CD4-positive, alpha-beta T cell (primary cell): ENCODE data around the gene ALPK1. TPM values are rescaled to one million over a fixed set of nuclear protein-coding genes. Genes with fewer than 3 reads are reported as not detected.

Experiments used
- ATAC-seq: fragments of 200-7000 bp; cut with Tn5 transposase; one replicate; pipeline ENCODE4 v1.10.0; 2022; ENCODE audit warnings: mild to moderate bottlenecking; ENCODE audit not compliant: poor library complexity
- CTCF ChIA-PET: fragments of 350-600 bp; sonication (Branson Sonifier 250); formaldehyde crosslinking; loops from one replicate; lab custom pipeline; 2021; ENCODE audit warnings: antibody characterized with exemption, inconsistent platforms; lab: Charles Lee
- POLR2A ChIA-PET: fragments of 350-600 bp; sonication (Branson Sonifier 250); formaldehyde crosslinking; loops from one replicate; lab custom pipeline; 2021; ENCODE audit warnings: antibody characterized with exemption, inconsistent platforms; lab: Charles Lee
- DNase-seq, 14 experiments: peaks; one replicate each; pipeline ENCODE4 v3.0.0-alpha.2; 2013 to 2020; ENCODE audit warnings: mixed read lengths in 2 of 14
- H3K27ac ChIP-seq, 2 donors: one replicate each; pipeline versions ENCODE4 v1.5.1 to v1.7.0; 2013; ENCODE audit warnings: low read length in 2 of 2, low read depth in 1 of 2, mild to moderate bottlenecking in 1 of 2
- H3K27me3 ChIP-seq, 2 experiments: 1 replicate in 1 of 2; 2 replicates in 1 of 2; pipeline versions ENCODE4 v1.6.1 to v1.7.0; 2013; ENCODE audit warnings: low read length in 2 of 2, control low read depth in 1 of 2, mild to moderate bottlenecking in 1 of 2, moderate library complexity in 1 of 2; ENCODE audit not compliant: insufficient read depth in 2 of 2, control insufficient read depth in 1 of 2
- H3K36me3 ChIP-seq: one replicate; pipeline ENCODE4 v1.6.1; 2013; ENCODE audit warnings: low read length, control low read depth; ENCODE audit not compliant: insufficient read depth
- H3K4me1 ChIP-seq: one replicate; pipeline ENCODE4 v1.6.1; 2013; ENCODE audit warnings: low read length, control low read depth; ENCODE audit not compliant: insufficient read depth
- H3K4me3 ChIP-seq: one replicate; pipeline ENCODE4 v1.5.1; 2013; ENCODE audit warnings: mild to moderate bottlenecking, low read length, moderate library complexity
- H3K9me3 ChIP-seq, 2 experiments: 1 replicate in 1 of 2; 2 replicates in 1 of 2; pipeline versions ENCODE4 v1.6.1 to v1.7.0; 2013; ENCODE audit warnings: low read length in 2 of 2, mild to moderate bottlenecking in 2 of 2, control low read depth in 1 of 2, moderate library complexity in 1 of 2; ENCODE audit not compliant: control insufficient read depth in 1 of 2, insufficient read depth in 1 of 2
- H3K27ac Mint-ChIP-seq: one replicate; pipeline ENCODE4 v1.8.0; 2020; ENCODE audit warnings: mixed read lengths
- H3K27me3 Mint-ChIP-seq: one replicate; pipeline ENCODE4 v1.8.0; 2021; ENCODE audit warnings: mixed read lengths
- H3K36me3 Mint-ChIP-seq: one replicate; pipeline ENCODE4 v1.8.0; 2021; ENCODE audit warnings: low read depth, mixed read lengths
- H3K4me1 Mint-ChIP-seq: one replicate; pipeline ENCODE4 v1.8.0; 2021; ENCODE audit warnings: low read depth, mixed read lengths
- H3K4me3 Mint-ChIP-seq: one replicate; pipeline ENCODE4 v1.8.0; 2020; ENCODE audit warnings: mild to moderate bottlenecking, mixed read lengths
- H3K9me3 Mint-ChIP-seq: one replicate; pipeline ENCODE4 v1.8.0; 2020; ENCODE audit warnings: mixed read lengths
- CTCF ChIP-seq: fragments of 200-600 bp; IDR thresholded peaks from one replicate; pipeline ENCODE4 v1.8.0; 2022; ENCODE audit warnings: antibody characterized with exemption, mild to moderate bottlenecking
- intact Hi-C, 2 experiments: fragments of 100-400 bp; cut with DNase I in 1 of 2; cut with micrococcal nuclease in 1 of 2; formaldehyde crosslinking; loops; one replicate each; pipeline versions ENCODE4 v1.15.1 to v1.9.0; 2023 to 2025; cut with DNase I, micrococcal nuclease
- total RNA-seq, 174 experiments: library from RNA in 2 of 174; stranded (reverse) in 2 of 174; gene quantifications; one replicate each; pipeline ENCODE4 v1.2.3 and lab custom pipeline; 2021 to 2026

Gene ALPK1
- total RNA-seq, 2 experiments from 2014 or later = 8.2 to 9.5 TPM

GRCh38 chr4:112378858-112379257 lies 81.7 kb downstream of the ALPK1 start:
- H3K27me3 Mint-ChIP-seq = no peaks in the 10 kb centered on the region
- H3K27ac Mint-ChIP-seq = no peak overlapping the region
- Histone ChIP-seq H3K4me3 (no peak overlapping the region), H3K27ac (no peak overlapping the region), H3K9me3 (no peaks in the 10 kb centered on the region), H3K36me3 (peaks cover 26% of the 10 kb centered on the region), H3K4me1 (no peaks in the 10 kb centered on the region), H3K27me3 (no peaks in the 10 kb centered on the region)
- no peak overlapping the region for H3K4me3 Mint-ChIP-seq
- ChIA-PET CTCF (no interaction called here), POLR2A (no interaction called here)
- DNase-seq (no peak), ATAC-seq (no peak)
- no peaks in the 10 kb centered on the region for H3K4me1 Mint-ChIP-seq
- peaks cover 51% of the 10 kb centered on the region for H3K36me3 Mint-ChIP-seq
- no peaks in the 10 kb centered on the region for H3K9me3 Mint-ChIP-seq
- intact Hi-C loops = no loop called here
- no peak for TF ChIP-seq CTCF

- DNase-seq (no peak), ATAC-seq (no peak)
- Mint-ChIP-seq H3K4me1 (no peaks in the 10 kb centered on the region), H3K4me3 (no peak overlapping the region), H3K9me3 (no peaks in the 10 kb centered on the region), H3K36me3 (peaks cover 54% of the 10 kb centered on the region), H3K27me3 (no peaks in the 10 kb centered on the region), H3K27ac (no peak overlapping the region)
- no peaks in the 10 kb centered on the region for H3K27me3 ChIP-seq
- no peaks in the 10 kb centered on the region for H3K4me1 ChIP-seq
- intact Hi-C loops = no loop called here
- no peaks in the 10 kb centered on the region for H3K9me3 ChIP-seq
- no peak for TF ChIP-seq CTCF
- H3K27ac ChIP-seq = no peak overlapping the region
- CTCF ChIA-PET = no interaction called here
- no peak overlapping the region for H3K4me3 ChIP-seq
- POLR2A ChIA-PET = no interaction called here
- peaks cover 26% of the 10 kb centered on the region for H3K36me3 ChIP-seq
Measured at GRCh38 chr4:112379306-112379705, 82.1 kb downstream of the ALPK1 start.

GRCh38 chr4:112381996-112382692 lies 85.0 kb downstream of the ALPK1 start:
- Histone ChIP-seq H3K9me3 (no peaks in the 10 kb centered on the region), H3K27ac (no peak overlapping the region), H3K36me3 (peaks cover 26% of the 10 kb centered on the region), H3K27me3 (no peaks in the 10 kb centered on the region), H3K4me1 (no peaks in the 10 kb centered on the region), H3K4me3 (no peak overlapping the region)
- H3K27ac Mint-ChIP-seq = no peak overlapping the region
- no peak for TF ChIP-seq CTCF
- ChIA-PET POLR2A (no interaction called here), CTCF (no interaction called here)
- H3K27me3 Mint-ChIP-seq = no peaks in the 10 kb centered on the region
- intact Hi-C loops = no loop called here
- H3K4me1 Mint-ChIP-seq = no peaks in the 10 kb centered on the region
- no peak overlapping the region for H3K4me3 Mint-ChIP-seq
- ATAC-seq (no peak), DNase-seq (no peak)
- H3K36me3 Mint-ChIP-seq = peaks cover 68% of the 10 kb centered on the region
- H3K9me3 Mint-ChIP-seq = no peaks in the 10 kb centered on the region
